Astrocyte (in vitro differentiated cells and primary cell): Measurements from ENCODE around the gene SH3BGRL2. TPM values are rescaled to one million over a fixed set of nuclear protein-coding genes. Genes with fewer than 3 reads are reported as not detected.

Source experiments
- DNase-seq: peaks from one replicate; pipeline ENCODE4 v3.0.0-alpha.2; 2010; ENCODE audit warnings: low read depth
- FAIRE-seq: peaks from 2 replicates; lab custom pipeline; 2011; peaks lifted over from hg19 to GRCh38; lab: Jason Lieb, UNC
- H2AFZ ChIP-seq: 2 replicates; pipeline ENCODE4 v1.6.0; 2012; ENCODE audit warnings: low read depth, low read length, inconsistent platforms
- H3K27ac ChIP-seq: 2 replicates; pipeline ENCODE4 v1.5.1; 2011; ENCODE audit warnings: low read depth, low read length, inconsistent platforms
- H3K27me3 ChIP-seq: 2 replicates; pipeline ENCODE4 v1.6.0; 2011; ENCODE audit warnings: low read length, inconsistent platforms; ENCODE audit not compliant: insufficient read depth
- H3K36me3 ChIP-seq: 2 replicates; pipeline ENCODE4 v1.5.1; 2011; ENCODE audit warnings: low read length, inconsistent platforms; ENCODE audit not compliant: insufficient read depth
- H3K4me1 ChIP-seq: 2 replicates; pipeline ENCODE4 v1.5.1; 2011; ENCODE audit warnings: low read length, inconsistent platforms; ENCODE audit not compliant: insufficient read depth
- H3K4me2 ChIP-seq: 2 replicates; pipeline ENCODE4 v1.6.0; 2012; ENCODE audit warnings: low read length, inconsistent platforms
- H3K4me3 ChIP-seq: 2 replicates; pipeline ENCODE4 v1.5.1; 2011; ENCODE audit warnings: low read depth, mild to moderate bottlenecking, low read length, inconsistent platforms; ENCODE audit not compliant: insufficient read depth
- H3K79me2 ChIP-seq: 2 replicates; pipeline ENCODE4 v1.6.0; 2012; ENCODE audit warnings: mild to moderate bottlenecking, low read length, inconsistent platforms; ENCODE audit not compliant: insufficient read depth
- H3K9ac ChIP-seq: 2 replicates; pipeline ENCODE4 v1.6.0; 2012; ENCODE audit warnings: mild to moderate bottlenecking, low read length, inconsistent platforms
- H3K9me3 ChIP-seq: 2 replicates; pipeline ENCODE4 v1.5.1; 2012; ENCODE audit warnings: low read depth, mild to moderate bottlenecking, low read length, inconsistent platforms; ENCODE audit not compliant: insufficient read depth
- H4K20me1 ChIP-seq: 2 replicates; pipeline ENCODE4 v1.6.0; 2012; ENCODE audit warnings: low read length, inconsistent platforms; ENCODE audit not compliant: insufficient read depth
- H3K27ac Mint-ChIP-seq: one replicate; pipeline ENCODE4 v1.8.0; 2021; ENCODE audit warnings: mild to moderate bottlenecking, mixed read lengths; ENCODE audit not compliant: unreplicated experiment
- H3K27me3 Mint-ChIP-seq: one replicate; pipeline ENCODE4 v1.8.0; 2021; ENCODE audit warnings: low read depth, mixed read lengths; ENCODE audit not compliant: unreplicated experiment
- H3K36me3 Mint-ChIP-seq: one replicate; pipeline ENCODE4 v1.8.0; 2021; ENCODE audit warnings: low read depth, mixed read lengths; ENCODE audit not compliant: unreplicated experiment
- H3K4me1 Mint-ChIP-seq: one replicate; pipeline ENCODE4 v1.8.0; 2021; ENCODE audit warnings: low read depth, mixed read lengths; ENCODE audit not compliant: unreplicated experiment
- H3K4me3 Mint-ChIP-seq: one replicate; pipeline ENCODE4 v1.8.0; 2021; ENCODE audit warnings: mild to moderate bottlenecking, moderate library complexity, mixed read lengths; ENCODE audit not compliant: unreplicated experiment
- H3K9me3 Mint-ChIP-seq: one replicate; pipeline ENCODE4 v1.8.0; 2021; ENCODE audit warnings: mild to moderate bottlenecking, mixed read lengths; ENCODE audit not compliant: unreplicated experiment
- CTCF ChIP-seq: IDR thresholded peaks from 2 replicates; pipeline ENCODE4 v1.5.1; 2011; ENCODE audit warnings: low read depth, mild to moderate bottlenecking, inconsistent platforms, low read length, moderate library complexity; ENCODE audit not compliant: insufficient read depth
- EZH2 ChIP-seq: IDR thresholded peaks from 2 replicates; pipeline ENCODE4 v1.6.1; 2012; ENCODE audit warnings: mild to moderate bottlenecking, low read length, inconsistent platforms; ENCODE audit not compliant: insufficient read depth
- total RNA-seq: library from RNA; stranded (reverse); gene quantifications from 2 replicates; pipeline ENCODE4 v1.2.1, GENCODE V29; 2021

Gene SH3BGRL2
- total RNA-seq, 1 donor from 2014 or later = 15.9 TPM

- FAIRE-seq (no peak), DNase-seq (no peak)
- Histone ChIP-seq H3K27ac (no peak overlapping the region), H4K20me1 (no peaks in the 10 kb centered on the region), H3K79me2 (no peaks in the 10 kb centered on the region), H3K9me3 (no peaks in the 10 kb centered on the region), H3K4me2 (no peak overlapping the region), H3K27me3 (no peaks in the 10 kb centered on the region), H2AFZ (no peak overlapping the region), H3K4me1 (peaks cover 17% of the 10 kb centered on the region), H3K9ac (no peak overlapping the region), H3K4me3 (no peak overlapping the region), H3K36me3 (no peaks in the 10 kb centered on the region)
- H3K36me3 Mint-ChIP-seq = no peaks in the 10 kb centered on the region
- no peaks in the 10 kb centered on the region for H3K27me3 Mint-ChIP-seq
- no peak overlapping the region for H3K4me3 Mint-ChIP-seq
- H3K27ac Mint-ChIP-seq = no peak overlapping the region
- H3K4me1 Mint-ChIP-seq = peaks cover 21% of the 10 kb centered on the region
- no peaks in the 10 kb centered on the region for H3K9me3 Mint-ChIP-seq
- no peak for TF ChIP-seq CTCF
- no peak for TF ChIP-seq EZH2
Measured at GRCh38 chr6:79599725-79600259, 31.3 kb upstream of the SH3BGRL2 start.

GRCh38 chr6:79600313-79600712, 30.8 kb upstream of the SH3BGRL2 start:
- H3K27me3 ChIP-seq = no peaks in the 10 kb centered on the region
- H3K79me2 ChIP-seq = no peaks in the 10 kb centered on the region
- no peak overlapping the region for H3K4me3 Mint-ChIP-seq
- no peak overlapping the region for H3K4me3 ChIP-seq
- peak overlapping the region; percentile 60 for H3K4me2 ChIP-seq
- H3K27ac Mint-ChIP-seq = no peak overlapping the region
- DNase-seq = no peak
- H2AFZ ChIP-seq = no peak overlapping the region
- H3K4me1 Mint-ChIP-seq = peaks cover 26% of the 10 kb centered on the region
- peaks cover 17% of the 10 kb centered on the region for H3K4me1 ChIP-seq
- peak overlapping the region; percentile 9 for H3K9ac ChIP-seq
- no peaks in the 10 kb centered on the region for H3K9me3 Mint-ChIP-seq
- no peaks in the 10 kb centered on the region for H3K36me3 Mint-ChIP-seq
- no peak overlapping the region for H3K27ac ChIP-seq
- TF ChIP-seq EZH2 (no peak), CTCF (no peak)
- no peaks in the 10 kb centered on the region for H3K27me3 Mint-ChIP-seq
- no peaks in the 10 kb centered on the region for H3K9me3 ChIP-seq
- H3K36me3 ChIP-seq = no peaks in the 10 kb centered on the region
- H4K20me1 ChIP-seq = no peaks in the 10 kb centered on the region
- FAIRE-seq = no peak

- DNase-seq (peak; percentile 85), FAIRE-seq (no peak)
- Histone ChIP-seq H2AFZ (no peak overlapping the region), H3K9ac (peak overlapping the region; percentile 9), H3K27ac (no peak overlapping the region), H3K4me1 (peaks cover 17% of the 10 kb centered on the region), H3K4me3 (no peak overlapping the region), H3K79me2 (no peaks in the 10 kb centered on the region), H3K36me3 (no peaks in the 10 kb centered on the region), H3K4me2 (peak overlapping the region; percentile 60), H4K20me1 (no peaks in the 10 kb centered on the region), H3K9me3 (no peaks in the 10 kb centered on the region), H3K27me3 (no peaks in the 10 kb centered on the region)
- TF ChIP-seq EZH2 (no peak), CTCF (no peak)
- Mint-ChIP-seq H3K4me1 (peaks cover 27% of the 10 kb centered on the region), H3K4me3 (no peak overlapping the region), H3K36me3 (no peaks in the 10 kb centered on the region), H3K27me3 (no peaks in the 10 kb centered on the region), H3K27ac (no peak overlapping the region), H3K9me3 (no peaks in the 10 kb centered on the region)
Measured at GRCh38 chr6:79600812-79601609, 30.1 kb upstream of the SH3BGRL2 start.
